ENCODE data around the gene POM121.
"Not testable (repeated sequence)": the region's sequence is repeated elsewhere in the genome, so short reads cannot be mapped to it uniquely, and the experiment has no call there.

DNA sequence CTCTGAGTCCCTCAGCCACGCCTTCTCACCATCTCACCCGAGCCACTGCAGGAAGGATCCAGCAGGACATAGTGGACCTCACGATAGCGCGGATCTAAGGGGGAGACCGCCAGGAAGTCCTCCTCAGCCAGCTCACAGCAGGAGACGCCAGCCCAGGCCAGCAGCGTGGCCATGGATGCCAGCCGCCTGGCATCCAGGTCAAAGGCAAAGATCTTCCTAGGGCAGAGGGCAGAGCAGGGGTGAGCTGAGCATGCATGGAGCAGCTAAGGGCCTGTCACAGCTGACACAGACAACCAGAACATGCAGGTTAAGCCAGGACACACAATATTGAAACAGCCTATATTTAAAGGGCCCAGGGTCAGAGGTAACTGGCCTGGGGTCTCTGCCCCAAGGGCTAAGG, 24.4 kb downstream of the POM121 start:
- TF ChIP-seq, protein P1, sequence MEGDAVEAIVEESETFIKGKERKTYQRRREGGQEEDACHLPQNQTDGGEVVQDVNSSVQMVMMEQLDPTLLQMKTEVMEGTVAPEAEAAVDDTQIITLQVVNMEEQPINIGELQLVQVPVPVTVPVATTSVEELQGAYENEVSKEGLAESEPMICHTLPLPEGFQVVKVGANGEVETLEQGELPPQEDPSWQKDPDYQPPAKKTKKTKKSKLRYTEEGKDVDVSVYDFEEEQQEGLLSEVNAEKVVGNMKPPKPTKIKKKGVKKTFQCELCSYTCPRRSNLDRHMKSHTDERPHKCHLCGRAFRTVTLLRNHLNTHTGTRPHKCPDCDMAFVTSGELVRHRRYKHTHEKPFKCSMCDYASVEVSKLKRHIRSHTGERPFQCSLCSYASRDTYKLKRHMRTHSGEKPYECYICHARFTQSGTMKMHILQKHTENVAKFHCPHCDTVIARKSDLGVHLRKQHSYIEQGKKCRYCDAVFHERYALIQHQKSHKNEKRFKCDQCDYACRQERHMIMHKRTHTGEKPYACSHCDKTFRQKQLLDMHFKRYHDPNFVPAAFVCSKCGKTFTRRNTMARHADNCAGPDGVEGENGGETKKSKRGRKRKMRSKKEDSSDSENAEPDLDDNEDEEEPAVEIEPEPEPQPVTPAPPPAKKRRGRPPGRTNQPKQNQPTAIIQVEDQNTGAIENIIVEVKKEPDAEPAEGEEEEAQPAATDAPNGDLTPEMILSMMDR (IDR thresholded peaks at IDR 0.05) = not testable (repeated sequence)
- TF ChIP-seq POLR2AphosphoS5 (IDR thresholded peaks at IDR 0.05) = not testable (repeated sequence)

Data from stomach (tissue), 4 donors.